ENCODE data around the gene IL20RA.

The IL20RA gene

DNA sequence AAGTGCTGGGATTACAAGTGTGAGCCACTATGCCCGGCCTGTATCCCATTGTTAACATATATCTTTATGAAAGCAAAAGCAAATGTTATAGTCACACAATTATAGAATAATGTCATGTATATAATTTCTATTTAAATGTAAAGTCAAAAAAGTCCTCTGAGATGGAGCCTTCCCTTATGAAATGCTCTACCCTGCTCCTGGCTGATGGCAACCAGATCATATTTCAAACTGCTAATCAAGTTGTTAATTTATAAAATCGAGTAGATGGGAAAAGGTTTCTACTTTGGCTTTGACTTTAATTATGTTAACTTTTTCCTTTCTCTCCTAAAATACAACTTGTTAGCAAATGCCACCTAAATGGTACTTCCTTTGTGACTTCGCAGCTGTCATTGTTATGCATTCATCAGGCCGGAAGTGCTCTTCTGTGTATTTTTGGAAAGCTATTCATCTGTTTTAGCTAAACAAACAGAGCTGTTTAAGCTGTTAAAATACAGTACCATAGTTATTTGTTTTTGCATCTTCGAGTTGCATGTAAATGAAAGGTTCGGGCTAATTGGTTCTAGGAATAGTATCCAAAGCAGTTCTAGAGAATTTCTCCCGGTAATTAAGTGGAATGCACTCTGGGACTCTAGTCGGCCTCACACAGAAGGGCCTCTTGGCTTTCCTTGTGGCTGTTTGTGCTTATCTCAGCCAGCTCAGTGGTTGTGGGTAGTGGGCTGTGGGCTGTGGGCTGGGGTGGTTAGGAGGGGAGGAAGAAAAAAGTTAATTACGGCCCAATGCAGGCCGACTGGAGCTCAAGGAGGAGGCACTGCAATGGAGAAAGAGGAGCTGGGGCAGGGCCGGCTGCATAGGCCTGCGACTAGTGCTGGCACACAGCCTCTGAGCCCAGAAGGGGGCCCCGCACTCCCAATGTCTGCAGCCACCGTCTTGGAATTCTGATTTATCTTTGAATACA, 87.9 kb downstream of the IL20RA start:
- TF ChIP-seq, protein P1, sequence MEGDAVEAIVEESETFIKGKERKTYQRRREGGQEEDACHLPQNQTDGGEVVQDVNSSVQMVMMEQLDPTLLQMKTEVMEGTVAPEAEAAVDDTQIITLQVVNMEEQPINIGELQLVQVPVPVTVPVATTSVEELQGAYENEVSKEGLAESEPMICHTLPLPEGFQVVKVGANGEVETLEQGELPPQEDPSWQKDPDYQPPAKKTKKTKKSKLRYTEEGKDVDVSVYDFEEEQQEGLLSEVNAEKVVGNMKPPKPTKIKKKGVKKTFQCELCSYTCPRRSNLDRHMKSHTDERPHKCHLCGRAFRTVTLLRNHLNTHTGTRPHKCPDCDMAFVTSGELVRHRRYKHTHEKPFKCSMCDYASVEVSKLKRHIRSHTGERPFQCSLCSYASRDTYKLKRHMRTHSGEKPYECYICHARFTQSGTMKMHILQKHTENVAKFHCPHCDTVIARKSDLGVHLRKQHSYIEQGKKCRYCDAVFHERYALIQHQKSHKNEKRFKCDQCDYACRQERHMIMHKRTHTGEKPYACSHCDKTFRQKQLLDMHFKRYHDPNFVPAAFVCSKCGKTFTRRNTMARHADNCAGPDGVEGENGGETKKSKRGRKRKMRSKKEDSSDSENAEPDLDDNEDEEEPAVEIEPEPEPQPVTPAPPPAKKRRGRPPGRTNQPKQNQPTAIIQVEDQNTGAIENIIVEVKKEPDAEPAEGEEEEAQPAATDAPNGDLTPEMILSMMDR (IDR thresholded peaks at IDR 0.05; ENCODE audit: control extremely low read depth, extremely low read depth, low read depth, missing control alignments), result no peak
- ChIA-PET POLR2A (no interaction called here), CTCF (interaction anchor here (1.0 to 1.2 kb wide), 2 partner anchors 16 to 313 kb away, joined by 3 to 4 read pairs; no protein-coding TSS in a partner anchor)
- DNase-seq (ENCODE audit: extremely low spot score), result no peak

DNA sequence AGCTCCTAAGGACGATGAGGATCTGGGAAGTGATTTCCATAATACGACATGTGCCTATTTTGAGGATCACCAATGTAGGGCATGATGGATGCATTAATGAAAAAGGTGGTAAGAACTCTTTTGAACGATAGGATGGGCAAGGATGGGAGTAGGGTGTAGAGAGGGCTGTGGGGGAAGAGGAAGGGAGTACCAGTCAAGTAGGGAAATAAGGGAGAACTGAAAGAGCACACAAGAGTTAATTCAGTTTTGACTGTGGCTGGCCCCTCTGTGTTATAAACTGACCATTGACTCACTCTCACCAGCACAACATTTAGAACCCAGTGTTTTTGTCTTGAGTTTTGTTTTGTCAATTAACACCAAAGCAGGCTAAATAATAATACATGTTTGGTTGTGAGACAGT, 89.6 kb downstream of the IL20RA start:
- POLR2A ChIA-PET, result no interaction called here
- TF ChIP-seq, protein P1 (IDR thresholded peaks at IDR 0.05; ENCODE audit: control extremely low read depth, extremely low read depth, low read depth, missing control alignments), result no peak
- no peak for DNase-seq (ENCODE audit: extremely low spot score)
- CTCF ChIA-PET, result interaction anchor here (1.1 kb wide), 1 partner anchor 1021 kb away, joined by 3 read pairs; no protein-coding TSS in a partner anchor

DNA sequence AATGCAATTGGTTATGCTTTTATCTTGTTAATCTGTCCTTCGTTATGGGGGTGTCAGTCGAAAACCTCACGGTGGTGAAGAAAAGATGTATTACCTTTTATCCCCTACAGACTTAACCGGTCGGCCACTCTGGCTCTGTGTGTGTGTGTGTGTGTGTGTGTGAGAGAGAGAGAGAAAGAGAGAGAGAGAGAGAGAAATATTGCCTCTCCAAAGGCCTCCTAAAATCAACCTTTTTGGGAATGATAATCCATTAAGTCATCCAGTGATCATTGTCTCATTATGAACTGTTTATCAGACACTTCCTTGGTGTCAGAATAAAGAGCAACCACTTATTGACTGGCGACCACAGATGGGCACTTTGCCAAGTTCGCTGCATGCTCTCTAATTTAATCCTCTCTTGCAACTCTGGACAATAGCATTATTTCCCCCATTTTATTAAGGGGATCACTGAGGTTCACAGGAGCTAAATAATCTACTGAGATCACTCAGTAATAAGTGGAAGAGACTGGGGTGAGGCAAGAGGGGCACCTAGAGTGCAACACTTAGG, 92.0 kb downstream of the IL20RA start:
- TF ChIP-seq, protein P1 (IDR thresholded peaks at IDR 0.05; ENCODE audit: control extremely low read depth, extremely low read depth, low read depth, missing control alignments), result no peak
- no peak for DNase-seq (ENCODE audit: extremely low spot score)
- ChIA-PET CTCF (no interaction called here), POLR2A (no interaction called here)

DNA sequence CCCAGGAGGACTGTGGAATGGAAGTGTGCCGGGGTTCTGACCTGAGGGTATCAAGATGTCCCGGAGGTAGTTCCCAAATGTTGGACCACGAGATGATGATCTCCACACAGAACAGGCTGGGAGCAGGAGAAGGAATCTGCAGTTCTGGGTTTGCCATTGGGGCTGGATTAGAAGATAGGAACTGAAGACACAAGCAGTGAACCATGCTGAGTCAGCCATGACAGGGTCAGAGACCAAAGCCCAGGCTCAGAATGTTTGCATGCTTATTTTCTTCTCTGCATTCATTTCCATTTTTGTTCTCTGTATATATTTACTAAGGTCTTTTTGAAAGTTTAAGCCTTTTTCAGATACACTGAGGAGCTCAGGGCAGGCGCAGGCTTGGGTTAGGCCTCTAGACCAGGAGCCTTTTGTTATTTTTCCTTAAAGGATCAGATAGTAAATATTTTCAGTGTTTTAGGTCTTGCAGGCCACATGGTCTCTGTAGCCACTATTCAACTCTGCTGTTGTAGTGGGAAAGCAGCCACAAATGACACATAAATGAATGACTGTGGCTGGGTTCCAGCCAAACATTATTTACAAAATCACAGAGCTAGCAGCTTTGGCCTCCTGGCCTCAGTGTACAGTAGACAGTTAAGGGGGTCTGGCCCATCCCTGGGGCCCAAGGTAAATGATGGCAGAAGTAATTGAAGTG, 94.2 kb downstream of the IL20RA start:
- ChIA-PET POLR2A (no interaction called here), CTCF (no interaction called here)
- no peak for DNase-seq (ENCODE audit: extremely low spot score)
- TF ChIP-seq, protein P1 (IDR thresholded peaks at IDR 0.05; ENCODE audit: control extremely low read depth, extremely low read depth, low read depth, missing control alignments), result no peak

Measured in GM10248 (cell line).